Measurements from ENCODE around the gene PRKG1. TPM values are rescaled to one million over a fixed set of nuclear protein-coding genes. Genes with fewer than 3 reads are reported as not detected.
"Not testable (repeated sequence)": the region's sequence is repeated elsewhere in the genome, so short reads cannot be mapped to it uniquely, and the experiment has no call there.

PRKG1 gene
- total RNA-seq, 1 experiment from 2014 or later, result 0.09 TPM

DNA sequence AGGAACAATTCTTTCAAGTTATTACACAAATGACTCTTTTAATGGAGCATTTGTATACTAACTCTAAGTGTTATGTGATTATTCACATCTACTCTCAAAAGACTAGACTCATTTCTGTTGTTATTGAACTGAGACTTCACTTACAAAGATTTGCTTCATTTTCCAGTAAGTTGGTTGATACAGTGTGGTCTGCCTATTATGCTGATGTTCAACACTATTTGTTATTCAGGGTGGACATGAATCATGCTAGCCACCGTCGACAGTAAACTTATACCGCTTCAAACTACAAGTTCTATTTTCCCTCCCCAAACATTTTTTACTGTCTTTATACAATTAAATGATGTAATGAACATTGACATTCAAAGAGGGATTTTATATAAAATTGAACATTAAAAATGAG, 84.5 kb downstream of the PRKG1 start:
- peaks cover 8% of the 10 kb centered on the region for H3K27me3 Mint-ChIP-seq (ENCODE audit: insufficient read depth, unreplicated experiment)
- ChIA-PET CTCF (no interaction called here), POLR2A (no interaction called here)
- TF ChIP-seq CTCF (IDR thresholded peaks at IDR 0.05; ENCODE audit: insufficient read depth in 1 of 2, low read depth in 1 of 2, low read length in 1 of 2, severe bottlenecking in 1 of 2, unreplicated experiment in 1 of 2), result no peak
- Histone ChIP-seq H3K9me3 (no peaks in the 10 kb centered on the region), H3K27me3 (replicated peaks; ENCODE audit: control insufficient read depth, insufficient read depth, low read length) (no peaks in the 10 kb centered on the region), H3K36me3 (ENCODE audit: control insufficient read depth, insufficient read depth, low read length) (no peaks in the 10 kb centered on the region), H3K4me1 (no peaks in the 10 kb centered on the region), H3K4me3 (ENCODE audit: low read depth, low read length) (no peak overlapping the region)
- intact Hi-C loops (cut with micrococcal nuclease; ENCODE audit: unreplicated experiment), result no loop called here
- no peak for DNase-seq
- no peak overlapping the region for H3K4me3 Mint-ChIP-seq (ENCODE audit: unreplicated experiment)
- no peaks in the 10 kb centered on the region for H3K9me3 Mint-ChIP-seq (ENCODE audit: unreplicated experiment)
- no peaks in the 10 kb centered on the region for H3K36me3 Mint-ChIP-seq (ENCODE audit: insufficient read depth, unreplicated experiment)
- H3K4me1 Mint-ChIP-seq (ENCODE audit: low read depth, unreplicated experiment), result no peaks in the 10 kb centered on the region
- H3K27ac Mint-ChIP-seq (ENCODE audit: unreplicated experiment), result no peak overlapping the region
- BruUV-seq (replicated peaks), result no TSS peak

GRCh38 chr10:51159841-51160240, 85.6 kb downstream of the PRKG1 start:
- Mint-ChIP-seq H3K36me3 (ENCODE audit: insufficient read depth, unreplicated experiment) (no peaks in the 10 kb centered on the region), H3K4me1 (ENCODE audit: low read depth, unreplicated experiment) (no peaks in the 10 kb centered on the region), H3K27me3 (ENCODE audit: insufficient read depth, unreplicated experiment) (peaks cover 8% of the 10 kb centered on the region), H3K27ac (ENCODE audit: unreplicated experiment) (no peak overlapping the region), H3K4me3 (ENCODE audit: unreplicated experiment) (no peak overlapping the region), H3K9me3 (ENCODE audit: unreplicated experiment) (no peaks in the 10 kb centered on the region)
- no TSS peak for BruUV-seq (replicated peaks)
- ChIA-PET POLR2A (no interaction called here), CTCF (no interaction called here)
- intact Hi-C loops (cut with micrococcal nuclease; ENCODE audit: unreplicated experiment), result no loop called here
- no peak overlapping the region for H3K4me3 ChIP-seq (ENCODE audit: low read depth, low read length)
- no peak for DNase-seq
- H3K36me3 ChIP-seq (ENCODE audit: control insufficient read depth, insufficient read depth, low read length), result no peaks in the 10 kb centered on the region
- no peaks in the 10 kb centered on the region for H3K27me3 ChIP-seq (replicated peaks; ENCODE audit: control insufficient read depth, insufficient read depth, low read length)
- H3K9me3 ChIP-seq, result no peaks in the 10 kb centered on the region
- no peak for TF ChIP-seq CTCF (IDR thresholded peaks at IDR 0.05; ENCODE audit: insufficient read depth in 1 of 2, low read depth in 1 of 2, low read length in 1 of 2, severe bottlenecking in 1 of 2, unreplicated experiment in 1 of 2)
- H3K4me1 ChIP-seq, result no peaks in the 10 kb centered on the region

GRCh38 chr10:51162002-51162401, 87.7 kb downstream of the PRKG1 start:
- Mint-ChIP-seq H3K27ac (ENCODE audit: unreplicated experiment) (no peak overlapping the region), H3K36me3 (ENCODE audit: insufficient read depth, unreplicated experiment) (no peaks in the 10 kb centered on the region), H3K27me3 (ENCODE audit: insufficient read depth, unreplicated experiment) (peaks cover 8% of the 10 kb centered on the region), H3K4me1 (ENCODE audit: low read depth, unreplicated experiment) (no peaks in the 10 kb centered on the region), H3K9me3 (ENCODE audit: unreplicated experiment) (no peaks in the 10 kb centered on the region), H3K4me3 (ENCODE audit: unreplicated experiment) (no peak overlapping the region)
- no TSS peak for BruUV-seq (replicated peaks)
- CTCF ChIA-PET, result no interaction called here
- TF ChIP-seq CTCF (IDR thresholded peaks at IDR 0.05; ENCODE audit: insufficient read depth in 1 of 2, low read depth in 1 of 2, low read length in 1 of 2, severe bottlenecking in 1 of 2, unreplicated experiment in 1 of 2), result no peak
- no peak overlapping the region for H3K4me3 ChIP-seq (ENCODE audit: low read depth, low read length)
- POLR2A ChIA-PET, result no interaction called here
- no peaks in the 10 kb centered on the region for H3K36me3 ChIP-seq (ENCODE audit: control insufficient read depth, insufficient read depth, low read length)
- no peaks in the 10 kb centered on the region for H3K27me3 ChIP-seq (replicated peaks; ENCODE audit: control insufficient read depth, insufficient read depth, low read length)
- no peak for DNase-seq
- H3K4me1 ChIP-seq, result no peaks in the 10 kb centered on the region
- H3K9me3 ChIP-seq, result no peaks in the 10 kb centered on the region
- intact Hi-C loops (cut with micrococcal nuclease; ENCODE audit: unreplicated experiment), result no loop called here

GRCh38 chr10:51163380-51164049, 89.2 kb downstream of the PRKG1 start:
- H3K27me3 ChIP-seq (replicated peaks; ENCODE audit: control insufficient read depth, insufficient read depth, low read length); H3K4me3 Mint-ChIP-seq (ENCODE audit: unreplicated experiment); intact Hi-C loops (cut with micrococcal nuclease; ENCODE audit: unreplicated experiment); H3K36me3 ChIP-seq (ENCODE audit: control insufficient read depth, insufficient read depth, low read length); BruUV-seq (replicated peaks); H3K36me3 Mint-ChIP-seq (ENCODE audit: insufficient read depth, unreplicated experiment); CTCF ChIA-PET; H3K27me3 Mint-ChIP-seq (ENCODE audit: insufficient read depth, unreplicated experiment); H3K4me3 ChIP-seq (ENCODE audit: low read depth, low read length); POLR2A ChIA-PET; H3K4me1 Mint-ChIP-seq (ENCODE audit: low read depth, unreplicated experiment); H3K4me1 ChIP-seq; H3K9me3 ChIP-seq; DNase-seq; H3K27ac Mint-ChIP-seq (ENCODE audit: unreplicated experiment); H3K9me3 Mint-ChIP-seq (ENCODE audit: unreplicated experiment): not testable (repeated sequence)

Data from Caco-2 (cell line).